Fibroblast of skin of abdomen (primary cell): ENCODE measurements around the gene EHMT2.

Source experiments
- DNase-seq: peaks from one replicate; pipeline ENCODE4 v3.0.0-alpha.2; 2013

The EHMT2 gene

DNA sequence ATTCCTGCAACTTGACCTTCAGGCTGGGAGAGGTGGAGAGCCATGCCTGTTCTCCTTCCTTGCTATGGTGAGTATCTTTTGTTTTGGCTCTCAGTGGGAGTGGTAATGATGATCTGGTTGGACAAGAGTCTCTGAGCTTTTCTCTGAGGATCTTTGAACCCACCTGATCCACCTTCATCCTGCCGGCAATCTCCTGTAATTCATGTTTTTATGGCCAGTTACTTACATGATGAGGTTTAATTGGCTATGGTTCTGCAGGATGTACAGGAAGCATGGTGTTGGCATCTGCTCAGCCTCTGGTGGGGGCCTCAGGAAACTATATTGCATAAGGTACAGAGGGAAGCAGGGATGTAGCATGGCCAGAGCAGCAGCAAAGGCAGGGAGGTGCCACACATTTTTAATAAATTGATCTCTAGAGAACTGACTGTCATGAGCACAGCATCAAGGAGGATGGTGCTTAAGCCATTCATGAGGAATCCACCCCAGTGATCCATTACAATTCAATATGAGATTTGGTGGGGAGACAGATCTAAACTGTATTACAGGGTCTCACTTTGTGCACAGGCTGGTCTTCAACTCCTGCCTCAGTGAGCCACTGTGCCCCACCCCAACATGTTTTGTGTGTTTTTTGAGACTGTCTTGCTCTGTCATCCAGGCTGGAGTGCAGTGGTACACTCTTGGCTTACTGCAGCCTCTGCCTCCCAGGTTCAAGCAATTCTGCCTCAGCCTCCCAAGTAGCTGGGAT, 60.0 kb downstream of the EHMT2 start:
- no peak for DNase-seq

DNA sequence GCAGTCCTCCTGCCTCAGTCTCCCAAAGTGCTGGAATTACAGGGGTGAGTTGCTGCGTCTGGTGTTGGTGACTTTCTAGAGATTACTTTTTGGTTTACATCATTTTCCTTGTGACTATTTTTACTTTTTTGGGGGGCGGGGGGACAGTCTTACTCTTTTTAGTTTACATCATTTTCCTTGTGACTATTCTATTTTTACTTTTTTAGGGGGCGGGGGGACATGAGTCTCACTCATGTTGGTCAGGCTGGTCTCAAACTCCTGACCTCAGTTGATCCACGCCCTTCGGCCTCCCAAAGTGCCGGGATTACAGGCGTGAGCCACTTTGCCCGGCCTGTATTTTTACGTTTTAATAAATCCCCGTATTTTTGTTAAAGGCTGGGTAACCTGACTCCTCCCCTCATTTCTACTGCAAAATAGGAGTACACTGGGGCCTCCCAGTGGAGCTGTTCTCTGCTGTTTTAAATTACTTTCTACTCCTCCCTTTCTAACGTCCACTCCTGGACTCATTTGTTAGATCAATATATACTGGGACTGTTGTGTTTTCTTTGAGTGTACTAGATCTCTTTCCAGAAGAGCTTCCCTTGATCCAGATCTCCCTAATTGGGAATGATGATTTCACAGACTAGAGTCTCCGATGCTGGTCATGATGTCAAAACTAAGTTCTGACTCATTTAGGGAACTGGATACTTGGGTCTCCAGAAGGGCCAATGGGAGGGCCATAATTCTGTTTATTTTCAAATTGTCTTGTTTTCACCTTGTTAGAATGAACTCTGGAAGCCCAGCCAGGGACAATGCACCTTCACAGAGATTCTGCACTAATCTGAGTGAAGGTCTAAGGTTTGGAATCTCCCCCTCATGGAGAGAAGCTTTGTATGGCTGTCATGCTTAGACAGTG, 60.8 kb downstream of the EHMT2 start:
- peak; percentile 21 for DNase-seq

DNA sequence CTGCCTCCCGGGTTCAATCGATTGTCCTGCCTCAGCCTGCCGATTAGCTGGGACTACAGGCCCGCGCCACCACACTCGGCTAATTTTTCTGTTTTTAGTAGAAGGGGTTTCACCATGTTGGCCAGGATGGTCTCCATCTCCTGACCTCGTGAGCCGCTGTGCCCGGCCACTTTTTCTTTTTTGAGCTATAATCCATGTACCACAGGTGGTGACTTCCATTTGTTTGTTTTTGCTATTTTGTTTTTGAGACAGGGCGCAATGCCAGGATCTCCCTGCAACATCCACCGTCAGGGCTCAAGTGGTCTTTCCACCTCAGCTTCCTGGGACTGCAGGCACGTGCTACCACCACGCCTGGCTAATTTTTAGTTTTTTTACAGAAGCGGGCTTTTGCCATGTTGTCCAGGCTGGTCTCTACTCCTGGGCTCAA, 61.4 kb downstream of the EHMT2 start:
- DNase-seq: no peak

DNA sequence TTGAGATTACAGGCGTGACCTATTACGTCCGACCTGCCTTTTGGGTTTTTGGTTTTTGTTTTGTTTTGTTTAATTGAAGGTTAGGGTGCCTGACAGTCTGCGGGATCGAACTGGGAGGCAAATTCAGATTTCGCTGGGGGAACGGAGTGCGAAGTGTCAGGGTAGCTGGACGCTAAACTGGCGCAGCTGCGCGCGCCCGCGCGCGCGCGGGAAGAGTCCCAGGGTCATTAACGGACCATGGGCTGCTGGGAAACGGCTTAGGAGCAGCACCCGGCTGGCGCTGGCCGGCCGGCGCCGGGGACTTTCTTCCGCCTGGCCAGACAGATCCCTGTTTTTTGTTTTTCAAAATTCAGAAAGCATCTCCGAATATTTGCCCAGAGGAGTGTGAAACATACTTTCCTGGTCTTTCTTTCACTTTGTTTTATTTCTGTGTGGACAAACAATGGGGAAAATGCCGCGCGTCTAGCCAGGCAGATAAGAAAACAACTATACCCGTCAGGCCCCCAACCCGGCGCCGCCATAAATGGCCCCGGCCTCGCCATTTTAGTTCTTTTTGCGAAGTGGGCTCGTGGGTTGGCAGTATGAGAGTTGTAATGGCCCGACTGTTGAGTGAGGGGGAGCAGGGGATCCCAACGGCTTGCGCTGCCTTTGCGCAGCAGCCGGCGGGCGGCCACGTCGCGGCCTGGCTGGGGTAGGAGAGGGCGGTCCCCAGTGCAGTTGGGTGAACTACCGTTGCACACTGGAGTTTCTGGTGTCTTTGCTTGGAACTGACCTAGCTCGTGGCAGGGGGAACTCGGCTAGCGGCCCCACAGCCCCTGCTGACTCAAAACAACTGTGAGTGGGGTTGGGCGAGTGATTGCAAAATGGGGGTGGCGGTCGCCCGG, 62.9 kb downstream of the EHMT2 start:
- peak; percentile 86 for DNase-seq

DNA sequence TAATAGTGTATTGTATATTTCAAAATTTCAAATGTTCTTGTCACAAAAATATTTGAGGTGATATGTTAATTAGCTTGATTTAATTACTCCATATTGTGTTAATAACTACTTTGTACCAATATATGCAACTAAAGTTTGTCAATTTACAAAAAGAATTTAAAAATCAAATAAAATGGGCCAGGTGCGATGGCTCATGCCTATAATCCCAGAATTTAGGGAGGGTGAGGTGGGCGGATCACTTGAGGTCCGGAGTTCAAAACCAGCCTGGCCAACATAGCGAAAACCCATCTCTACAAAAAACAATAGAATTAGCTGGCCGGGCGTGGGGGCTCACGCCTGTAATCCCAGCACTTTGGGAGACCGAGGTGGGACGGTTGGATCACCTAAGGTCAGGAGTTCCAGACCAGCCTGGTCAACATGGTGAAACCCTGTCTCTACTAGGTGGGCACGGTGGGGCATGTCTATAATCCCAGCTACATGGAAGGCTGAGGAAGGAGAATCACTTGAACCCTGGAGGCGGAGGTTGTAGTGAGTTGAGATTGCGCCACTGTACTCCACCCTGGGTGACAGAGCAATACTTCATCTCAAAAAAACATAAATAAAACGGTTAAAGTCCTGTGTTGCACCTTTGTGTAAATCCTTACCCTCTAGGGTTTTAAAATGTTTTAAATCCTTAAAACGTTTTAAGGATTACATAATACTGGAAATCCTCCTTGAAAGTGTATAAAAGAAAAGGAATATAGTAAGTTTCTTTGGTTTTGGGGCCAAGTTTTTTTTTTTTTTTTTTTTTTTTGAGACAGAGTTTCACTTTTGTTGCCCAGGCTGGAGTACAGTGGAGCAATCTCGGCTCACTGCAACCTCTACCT, 65.9 kb downstream of the EHMT2 start:
- no peak for DNase-seq

DNA sequence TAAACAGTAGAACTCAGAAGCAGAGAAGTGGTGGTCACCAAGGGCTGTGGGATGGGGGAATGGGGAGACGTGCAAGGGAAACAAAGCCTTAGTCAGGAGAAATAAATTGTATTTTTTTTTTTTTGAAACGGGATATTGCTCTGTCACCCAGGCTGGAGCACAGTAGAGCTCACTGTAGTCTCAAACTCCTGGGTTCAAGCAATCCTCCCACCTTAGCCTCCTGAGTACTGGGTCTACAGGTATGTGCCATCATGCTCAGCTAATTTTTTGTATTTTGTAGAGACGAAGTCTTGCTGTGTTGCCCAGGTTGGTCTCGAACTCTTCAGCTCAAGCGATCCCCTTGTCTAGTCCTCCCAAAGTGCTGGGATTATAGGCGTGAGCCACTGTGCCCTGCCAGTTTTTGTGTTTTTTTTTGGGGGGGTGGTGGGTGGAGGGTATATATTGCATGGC, 66.6 kb downstream of the EHMT2 start:
- DNase-seq: no peak
